Stimulated activated CD8-positive, alpha-beta memory T cell treated with anti-CD3 and anti-CD28 coated beads, Interleukin-4, amount 100 ng/mL, for 1 hour (primary cell): ENCODE data around the gene SNX25.
"Not testable (repeated sequence)": the region's sequence is repeated elsewhere in the genome, so short reads cannot be mapped to it uniquely, and the experiment has no call there.

Source experiments
- DNase-seq, 2 donors: peaks; one replicate each; pipeline ENCODE4 v3.0.0-alpha.2; 2020; ENCODE audit warnings: low read depth in 2 of 2, low spot score in 1 of 2

SNX25 gene

GRCh38 chr4:185209031-185209851 lies at the start of gene SNX25:
Gene SNX25, plus strand, starts transcription at chr4:185209598. Its CDS starts 229 bp downstream, at chr4:185209827.
- DNase-seq = peak; percentile 61 to 72

- no peak for DNase-seq
Measured at GRCh38 chr4:185165605-185166063, 43.8 kb upstream of the SNX25 start.

- no peak for DNase-seq
Measured at GRCh38 chr4:185167234-185167633, 42.2 kb upstream of the SNX25 start.

- DNase-seq = no peak
Measured at GRCh38 chr4:185171373-185172071, 37.9 kb upstream of the SNX25 start.

- no peak for DNase-seq
Measured at GRCh38 chr4:185179488-185179887, 29.9 kb upstream of the SNX25 start.

- DNase-seq = no peak
Measured at GRCh38 chr4:185182239-185182638, 27.2 kb upstream of the SNX25 start.

- DNase-seq = peak; percentile 33 to 57
Measured at GRCh38 chr4:185183622-185184281, 25.6 kb upstream of the SNX25 start.

GRCh38 chr4:185186769-185187168 lies 22.6 kb upstream of the SNX25 start:
- no peak for DNase-seq

- DNase-seq = no peak
Measured at GRCh38 chr4:185189606-185190305, 19.6 kb upstream of the SNX25 start.

GRCh38 chr4:185190306-185190856 lies 19.0 kb upstream of the SNX25 start:
- no peak for DNase-seq

- DNase-seq = no peak
Measured at GRCh38 chr4:185192059-185192458, 17.3 kb upstream of the SNX25 start.

- no peak for DNase-seq
Measured at GRCh38 chr4:185194924-185195888, 14.2 kb upstream of the SNX25 start.

- DNase-seq = no peak
Measured at GRCh38 chr4:185196437-185196836, 13.0 kb upstream of the SNX25 start.

- not testable (repeated sequence) for DNase-seq
Measured at GRCh38 chr4:185198189-185198588, 11.2 kb upstream of the SNX25 start.

GRCh38 chr4:185201977-185202962 lies 7.1 kb upstream of the SNX25 start:
- no peak for DNase-seq

GRCh38 chr4:185202984-185203485 lies 6.4 kb upstream of the SNX25 start:
- no peak for DNase-seq

- DNase-seq = peak; percentile 49 to 65
Measured at GRCh38 chr4:185203486-185204237, 5.7 kb upstream of the SNX25 start, which contains the start of gene CFAP97. Gene CFAP97, minus strand, starts transcription at chr4:185204000. Its CDS starts 12,804 bp downstream, at chr4:185191196.
